AG04449 (cell line): ENCODE data around the gene DNAAF3.

Experiments used
- CTCF ChIA-PET: fragments of 350-600 bp; formaldehyde crosslinking; extraction: SDS; loops from one replicate; lab custom pipeline; 2021; ENCODE audit warnings: antibody characterized with exemption; lab: Yijun Ruan, JAX
- POLR2A ChIA-PET: fragments of 400-600, 350-600 bp; formaldehyde crosslinking; extraction: SDS; loops from one replicate; lab custom pipeline; 2020; ENCODE audit warnings: antibody characterized with exemption, inconsistent platforms; lab: Yijun Ruan, JAX
- DNase-seq: peaks from one replicate; pipeline ENCODE4 v3.0.0-alpha.2; 2010; ENCODE audit warnings: low read depth, low spot score
- H3K4me3 ChIP-seq: 2 replicates; pipeline ENCODE4 v1.5.1; 2011; ENCODE audit warnings: low read depth, mild to moderate bottlenecking, control low read depth, low read length
- TF ChIP-seq, protein P1 (sequence below): IDR thresholded peaks from one replicate; pipeline ENCODE4 v1.5.1; 2011; ENCODE audit warnings: mild to moderate bottlenecking, moderate library complexity, low read length, control low read depth, inconsistent platforms; ENCODE audit not compliant: insufficient read depth; ENCODE audit errors: missing control alignments

Gene DNAAF3

DNA sequence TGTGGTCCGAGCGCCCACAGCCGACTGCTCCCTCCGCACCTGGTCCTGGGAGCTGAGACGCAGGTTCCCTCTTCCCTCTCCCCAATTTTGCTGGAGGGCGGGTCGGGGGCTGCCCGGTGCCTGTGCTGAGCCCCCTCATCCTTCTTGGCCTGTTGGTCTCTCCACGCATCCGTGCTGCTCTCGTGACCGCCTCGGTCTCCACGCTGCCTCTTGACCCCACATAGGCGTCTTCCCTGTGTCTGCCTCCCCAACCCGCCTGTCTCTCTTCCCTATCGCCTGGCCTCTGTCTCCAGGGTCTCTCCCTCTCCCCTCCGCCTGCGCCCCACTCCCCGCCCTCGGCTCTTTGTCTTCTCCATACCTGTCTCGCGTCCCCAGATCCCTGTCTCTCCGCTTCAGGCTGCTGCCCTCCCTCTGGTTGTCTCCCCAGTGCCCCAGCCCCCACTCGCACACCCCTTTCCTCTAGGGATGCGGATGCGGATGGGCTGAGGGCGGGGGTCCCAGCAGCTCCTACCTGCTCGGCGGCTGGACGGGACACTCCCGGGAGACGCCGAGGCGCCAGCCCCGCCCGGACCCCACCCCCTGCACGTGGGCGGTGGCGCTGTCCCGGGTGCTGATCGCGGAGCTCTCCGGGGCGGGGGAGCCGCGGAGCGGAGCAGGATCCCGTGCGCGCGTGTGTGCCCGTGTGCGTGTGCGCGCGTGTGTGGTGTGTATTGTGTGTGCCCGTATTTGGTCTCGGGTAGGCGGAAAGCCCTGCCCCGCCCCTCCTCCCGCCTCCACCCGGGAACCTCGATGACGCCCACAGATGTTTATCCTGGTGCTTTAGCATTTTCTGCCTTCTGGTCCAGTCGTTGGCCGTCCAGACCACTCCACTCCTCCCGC, 13.4 kb upstream of the DNAAF3 start, which contains the start of gene SYT5:
TSS of gene SYT5 (minus strand) at position 684 of the 879 bp plus-strand sequence. CDS start 1,248 bp downstream, outside the sequence.
- TF ChIP-seq, protein P1, sequence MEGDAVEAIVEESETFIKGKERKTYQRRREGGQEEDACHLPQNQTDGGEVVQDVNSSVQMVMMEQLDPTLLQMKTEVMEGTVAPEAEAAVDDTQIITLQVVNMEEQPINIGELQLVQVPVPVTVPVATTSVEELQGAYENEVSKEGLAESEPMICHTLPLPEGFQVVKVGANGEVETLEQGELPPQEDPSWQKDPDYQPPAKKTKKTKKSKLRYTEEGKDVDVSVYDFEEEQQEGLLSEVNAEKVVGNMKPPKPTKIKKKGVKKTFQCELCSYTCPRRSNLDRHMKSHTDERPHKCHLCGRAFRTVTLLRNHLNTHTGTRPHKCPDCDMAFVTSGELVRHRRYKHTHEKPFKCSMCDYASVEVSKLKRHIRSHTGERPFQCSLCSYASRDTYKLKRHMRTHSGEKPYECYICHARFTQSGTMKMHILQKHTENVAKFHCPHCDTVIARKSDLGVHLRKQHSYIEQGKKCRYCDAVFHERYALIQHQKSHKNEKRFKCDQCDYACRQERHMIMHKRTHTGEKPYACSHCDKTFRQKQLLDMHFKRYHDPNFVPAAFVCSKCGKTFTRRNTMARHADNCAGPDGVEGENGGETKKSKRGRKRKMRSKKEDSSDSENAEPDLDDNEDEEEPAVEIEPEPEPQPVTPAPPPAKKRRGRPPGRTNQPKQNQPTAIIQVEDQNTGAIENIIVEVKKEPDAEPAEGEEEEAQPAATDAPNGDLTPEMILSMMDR = no peak
- ChIA-PET POLR2A (interaction anchor here (0.6 kb wide), 1 partner anchor 227 kb away, joined by 3 read pairs; no protein-coding TSS in a partner anchor), CTCF (interaction anchor here (0.6 kb wide), 1 partner anchor 91 kb away, joined by 3 read pairs; no protein-coding TSS in a partner anchor)
- DNase-seq = no peak
- peak within 1 kb of the TSS; percentile 56 for H3K4me3 ChIP-seq

DNA sequence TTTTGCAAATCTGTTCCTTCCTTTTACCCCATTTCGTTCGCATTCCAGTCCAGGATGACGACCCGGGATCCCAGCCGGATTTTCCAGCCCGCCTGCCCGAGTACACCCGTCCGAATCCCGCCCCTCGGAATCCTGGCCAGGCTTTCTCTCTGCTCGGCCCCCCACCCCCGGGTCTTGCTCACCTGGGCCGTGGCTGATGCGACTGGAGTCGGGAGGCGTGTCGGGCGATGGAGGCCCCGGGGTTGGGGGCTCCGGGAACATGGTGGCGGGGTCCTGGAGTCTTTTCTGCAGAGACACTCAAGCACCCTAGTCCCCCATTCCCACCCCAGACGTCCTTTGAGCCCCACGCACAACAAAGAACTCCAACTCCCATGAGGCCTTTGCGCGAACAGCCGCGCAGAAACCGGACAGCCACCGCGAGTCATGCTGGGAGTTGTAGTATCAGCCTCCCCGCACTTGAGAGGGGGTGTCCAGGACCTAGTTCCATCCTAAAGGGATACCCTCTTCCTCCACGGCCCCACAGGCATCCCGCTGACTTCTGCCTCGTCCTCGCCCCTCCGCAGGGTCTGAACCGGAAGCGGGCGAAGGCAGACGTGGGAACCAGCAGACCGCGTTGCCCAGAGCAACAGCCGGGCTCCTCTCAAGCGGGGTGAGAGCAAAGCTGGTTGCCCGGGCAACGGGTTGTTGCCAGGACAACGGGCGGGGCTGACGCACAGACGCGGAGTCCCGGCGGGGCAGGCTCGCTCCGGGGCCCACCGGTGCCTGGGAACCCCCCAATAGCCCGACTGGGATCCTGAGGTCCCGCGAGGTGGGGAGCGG, 12.6 kb upstream of the DNAAF3 start:
- ChIA-PET POLR2A (no interaction called here), CTCF (interaction anchor here (1.0 kb wide), 1 partner anchor 19 kb away, joined by 3 read pairs; no protein-coding TSS in a partner anchor)
- DNase-seq = no peak
- TF ChIP-seq, protein P1 = no peak
- peak overlapping the region; percentile 56 for H3K4me3 ChIP-seq

DNA sequence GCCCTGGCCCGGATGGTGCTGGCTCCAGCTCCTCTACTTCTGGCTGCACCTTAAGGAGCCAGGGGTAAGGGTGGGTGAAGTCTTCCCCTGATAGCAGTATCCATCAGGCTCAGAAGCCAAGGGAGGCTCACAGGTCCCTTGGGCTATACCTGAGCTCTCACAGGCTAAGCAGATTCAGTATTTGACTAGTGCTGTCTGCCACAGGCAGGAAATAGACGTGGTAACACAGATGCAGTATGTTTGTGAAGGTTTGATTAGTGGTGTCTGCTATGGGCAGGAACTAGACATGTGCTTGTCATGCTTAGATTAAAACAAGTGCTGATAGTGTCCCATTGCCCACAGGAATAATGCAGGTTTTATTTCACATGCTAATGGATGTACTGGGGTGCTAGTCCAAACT, 9.7 kb upstream of the DNAAF3 start:
- POLR2A ChIA-PET = no interaction called here
- CTCF ChIA-PET = interaction anchor here (4.9 kb wide), 1 partner anchor 17 kb away, joined by 32 read pairs; the partner anchor contains the start of gene TNNI3

DNA sequence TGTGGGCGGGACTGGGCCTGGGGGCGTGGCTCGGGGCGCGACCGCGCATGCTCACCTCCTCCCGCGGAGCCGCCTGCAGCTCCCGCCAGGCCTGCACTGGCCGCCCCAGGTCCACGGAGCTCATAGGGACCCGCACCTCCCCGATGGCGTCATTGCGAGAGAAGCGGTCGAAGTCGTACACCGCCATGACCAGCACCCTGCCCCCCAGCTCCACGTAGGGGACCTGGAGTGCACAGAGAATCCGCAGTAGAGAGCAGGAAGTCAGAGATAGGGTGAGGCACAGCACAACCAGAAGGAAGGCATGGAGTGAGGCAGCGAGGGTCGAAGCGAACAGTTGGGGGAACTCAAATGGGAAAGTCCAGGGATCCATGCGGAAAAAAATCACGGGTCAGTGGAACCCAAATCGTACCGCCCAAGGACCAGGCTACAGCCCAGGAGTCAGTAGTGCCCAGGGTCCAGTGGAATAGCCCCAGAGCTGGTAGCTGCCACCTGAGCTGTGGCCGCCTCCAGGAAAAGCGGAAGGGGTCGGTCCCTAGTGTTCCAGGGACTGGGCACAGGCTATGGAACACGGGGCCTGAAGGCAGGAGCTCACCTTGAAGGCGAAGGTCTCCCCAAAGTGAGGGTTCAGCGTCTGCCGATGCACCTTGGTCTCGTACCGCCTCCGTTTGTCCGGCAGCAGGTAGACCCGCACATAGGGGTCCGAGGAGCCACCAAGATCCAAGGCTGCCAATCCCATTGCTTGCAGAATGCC, 8.9 kb upstream of the DNAAF3 start:
- H3K4me3 ChIP-seq = no peak overlapping the region
- POLR2A ChIA-PET = interaction anchor here (1.2 kb wide), 1 partner anchor 232 kb away, joined by 4 read pairs; the partner anchor contains the start of gene UBE2S
- CTCF ChIA-PET = interaction anchor here (1.3 to 4.9 kb wide), 4 partner anchors 9 to 208 kb away, joined by 3 to 32 read pairs (median 6); partner anchors contain the start of genes TMEM238 and TNNI3
- no peak for DNase-seq
- TF ChIP-seq, protein P1 = no peak

More for the DNA sequence above, 9.7 kb upstream of the DNAAF3 start:
- H3K4me3 ChIP-seq = no peak overlapping the region
- TF ChIP-seq, protein P1 = no peak
- DNase-seq = no peak

DNA sequence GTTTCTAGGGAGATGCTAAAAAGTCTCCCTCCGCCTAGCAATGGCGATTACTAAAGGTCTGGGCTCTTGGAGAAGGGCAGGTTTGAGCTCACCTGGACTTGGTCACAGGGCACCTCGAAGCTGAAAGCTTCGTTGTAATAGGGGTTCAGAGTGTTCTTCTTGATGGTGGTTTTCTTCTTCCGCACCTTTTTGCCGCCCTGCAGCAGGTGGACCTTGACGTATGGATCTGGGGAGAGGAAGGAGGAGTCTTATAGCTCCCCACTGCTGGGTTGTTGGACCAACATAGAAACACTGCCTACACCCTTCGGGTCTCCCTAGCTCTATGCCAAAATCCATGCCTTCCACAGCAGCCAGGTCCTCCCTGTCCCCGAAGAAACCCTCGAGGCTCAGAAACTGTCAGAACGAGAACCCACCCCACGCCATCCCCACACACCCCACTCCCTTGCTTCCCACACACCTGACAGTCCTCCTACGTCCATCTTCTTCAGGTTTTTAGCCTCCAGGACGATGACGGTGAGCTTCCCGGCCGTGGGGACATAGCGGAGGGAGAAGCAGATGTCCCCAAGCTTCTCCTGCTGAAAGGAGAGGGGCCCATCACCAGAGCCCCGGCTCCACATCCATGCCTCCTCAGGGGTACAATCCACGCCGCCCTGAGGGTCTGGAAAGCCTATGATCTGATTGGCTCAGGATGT, 8.2 kb upstream of the DNAAF3 start:
- H3K4me3 ChIP-seq = peak overlapping the region; percentile 6; the same call in 1 of the 2 replicates
- CTCF ChIA-PET = interaction anchor here (1.0 to 4.9 kb wide), 5 partner anchors 10 to 293 kb away, joined by 3 to 32 read pairs (median 4); partner anchors contain the start of genes TMEM238 and TNNI3
- POLR2A ChIA-PET = interaction anchor here (1.2 kb wide), 1 partner anchor 233 kb away, joined by 4 read pairs; the partner anchor contains the start of gene UBE2S
- TF ChIP-seq, protein P1 = no peak
- no peak for DNase-seq
